Inflammatory macrophage (primary cell): ENCODE data around the gene AMZ1.
"Not testable (repeated sequence)": the region's sequence is repeated elsewhere in the genome, so short reads cannot be mapped to it uniquely, and the experiment has no call there.

ENCODE experiments used
- DNase-seq, 2 donors: peaks; one replicate each; pipeline ENCODE4 v3.0.0-alpha.2; 2020 to 2022

The AMZ1 gene

GRCh38 chr7:2670171-2670570 is 17.8 kb upstream of the AMZ1 start:
- no peak for DNase-seq

GRCh38 chr7:2670720-2671391 is 17.1 kb upstream of the AMZ1 start:
- DNase-seq = peak; percentile 62 to 67

GRCh38 chr7:2673214-2673613 is 14.8 kb upstream of the AMZ1 start:
- DNase-seq = peak in 1 of 2 donors; percentile 56

- DNase-seq = no peak
These were observed 14.1 kb upstream of the AMZ1 start for GRCh38 chr7:2673934-2674333.

- DNase-seq = no peak
These were observed 12.7 kb upstream of the AMZ1 start for GRCh38 chr7:2675256-2675764.

- not testable (repeated sequence) for DNase-seq
These were observed 11.4 kb upstream of the AMZ1 start for GRCh38 chr7:2676576-2676975.

GRCh38 chr7:2678454-2678853 is 9.5 kb upstream of the AMZ1 start:
- peak in 1 of 2 donors; percentile 37 for DNase-seq

- DNase-seq = not testable (repeated sequence)
These were observed 8.6 kb upstream of the AMZ1 start for GRCh38 chr7:2679135-2680127.

- DNase-seq = no peak
These were observed 7.7 kb upstream of the AMZ1 start for GRCh38 chr7:2680256-2680655.

GRCh38 chr7:2680792-2681490 is 7.1 kb upstream of the AMZ1 start:
- DNase-seq = peak; percentile 79 to 80

- no peak for DNase-seq
These were observed 5.8 kb upstream of the AMZ1 start for GRCh38 chr7:2681929-2682799.

GRCh38 chr7:2684501-2684900 is 3.5 kb upstream of the AMZ1 start:
- no peak for DNase-seq

GRCh38 chr7:2686101-2686500 is 1.9 kb upstream of the AMZ1 start:
- no peak for DNase-seq

GRCh38 chr7:2687338-2687869 is 598 bp upstream of the AMZ1 start:
- DNase-seq = peak in 1 of 2 donors; percentile 42

- DNase-seq = no peak
These were observed 674 bp downstream of the AMZ1 start for GRCh38 chr7:2688409-2689342.

GRCh38 chr7:2689343-2689847 is 1.4 kb downstream of the AMZ1 start:
- no peak for DNase-seq

GRCh38 chr7:2689951-2690705 is 2.1 kb downstream of the AMZ1 start:
- peak in 1 of 2 donors; percentile 60 for DNase-seq

- peak; percentile 75 to 79 for DNase-seq
These were observed 3.2 kb downstream of the AMZ1 start for GRCh38 chr7:2691011-2691707.
